ENCODE results near the gene TCF15.

DNA sequence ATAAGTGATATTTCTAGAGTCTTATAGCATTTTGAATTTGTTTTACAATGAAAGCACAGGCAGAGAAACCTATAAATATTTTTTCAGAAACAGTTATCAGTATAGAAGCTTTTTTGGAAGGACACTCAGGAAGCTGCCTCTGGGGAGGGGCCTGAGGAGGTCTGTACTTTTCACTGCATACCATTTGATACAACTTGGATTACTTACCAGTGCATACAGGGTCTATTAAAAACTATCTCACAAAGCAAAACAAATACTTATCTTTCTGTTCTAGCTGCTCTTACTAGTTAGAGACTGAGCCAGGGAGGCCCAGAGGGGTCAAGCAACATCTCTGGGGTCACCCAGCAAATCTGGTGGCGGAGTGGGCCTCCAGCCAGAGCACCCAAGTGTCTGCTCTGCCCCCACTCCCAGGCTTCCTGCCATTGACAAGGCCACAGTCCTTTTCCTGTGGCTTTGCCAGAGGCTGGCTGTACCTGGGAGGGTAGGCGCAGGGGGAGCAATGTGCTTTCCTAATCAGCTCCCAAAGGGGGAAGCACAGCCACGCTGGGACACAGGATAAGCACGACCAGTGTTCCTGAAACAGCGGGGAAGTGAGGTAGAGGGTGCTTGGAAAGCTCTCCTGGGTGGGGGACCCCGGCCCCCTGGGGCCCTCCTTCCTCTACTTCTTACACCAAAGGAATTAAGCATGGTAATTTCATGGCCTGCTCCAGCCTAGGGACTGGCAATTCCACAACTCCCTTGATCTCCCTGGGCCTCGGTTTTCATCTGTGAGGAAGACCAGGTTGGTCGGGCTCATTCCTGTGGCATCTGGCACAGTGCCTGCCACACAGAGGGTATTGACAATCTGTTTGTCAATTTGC is 7.8 kb downstream of the TCF15 start:
- TF ChIP-seq, protein P1, sequence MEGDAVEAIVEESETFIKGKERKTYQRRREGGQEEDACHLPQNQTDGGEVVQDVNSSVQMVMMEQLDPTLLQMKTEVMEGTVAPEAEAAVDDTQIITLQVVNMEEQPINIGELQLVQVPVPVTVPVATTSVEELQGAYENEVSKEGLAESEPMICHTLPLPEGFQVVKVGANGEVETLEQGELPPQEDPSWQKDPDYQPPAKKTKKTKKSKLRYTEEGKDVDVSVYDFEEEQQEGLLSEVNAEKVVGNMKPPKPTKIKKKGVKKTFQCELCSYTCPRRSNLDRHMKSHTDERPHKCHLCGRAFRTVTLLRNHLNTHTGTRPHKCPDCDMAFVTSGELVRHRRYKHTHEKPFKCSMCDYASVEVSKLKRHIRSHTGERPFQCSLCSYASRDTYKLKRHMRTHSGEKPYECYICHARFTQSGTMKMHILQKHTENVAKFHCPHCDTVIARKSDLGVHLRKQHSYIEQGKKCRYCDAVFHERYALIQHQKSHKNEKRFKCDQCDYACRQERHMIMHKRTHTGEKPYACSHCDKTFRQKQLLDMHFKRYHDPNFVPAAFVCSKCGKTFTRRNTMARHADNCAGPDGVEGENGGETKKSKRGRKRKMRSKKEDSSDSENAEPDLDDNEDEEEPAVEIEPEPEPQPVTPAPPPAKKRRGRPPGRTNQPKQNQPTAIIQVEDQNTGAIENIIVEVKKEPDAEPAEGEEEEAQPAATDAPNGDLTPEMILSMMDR (IDR thresholded peaks at IDR 0.05), result no peak
- TF ChIP-seq PBX3 (IDR thresholded peaks at IDR 0.05), result no peak
- no peak for TF ChIP-seq ZFP36 (IDR thresholded peaks at IDR 0.05; ENCODE audit: borderline replicate concordance, partially characterized antibody)
